MCF 10A (cell line): ENCODE measurements around the gene CDA. TPM values are rescaled to one million over a fixed set of nuclear protein-coding genes. Genes with fewer than 3 reads are reported as not detected.

Source experiments
- BruUV-seq: library from RNA; stranded (reverse); fragments of 400-500 nt; replicated peaks from 2 replicates; lab custom pipeline; 2021; lab: Mats Ljungman, UMichigan
- CTCF ChIA-PET: fragments of 300-600 bp; sonication (Branson Sonifier 250); formaldehyde crosslinking; extraction: SDS; loops from one replicate; lab custom pipeline; 2021; ENCODE audit warnings: antibody characterized with exemption, inconsistent platforms; lab: Yijun Ruan, JAX
- POLR2A ChIA-PET: fragments of 300-600, 350-650 bp; sonication (Branson Sonifier 250); formaldehyde crosslinking; extraction: SDS; loops from one replicate; lab custom pipeline; 2020; ENCODE audit warnings: antibody characterized with exemption, inconsistent platforms; lab: Yijun Ruan, JAX
- DNase-seq: peaks from one replicate; pipeline ENCODE4 v3.0.0-alpha.2; 2018; ENCODE audit not compliant: unreplicated experiment
- H3K27ac Mint-ChIP-seq: one replicate; pipeline ENCODE4 v1.8.0; 2022; ENCODE audit warnings: mild to moderate bottlenecking, low read depth, mixed read lengths; ENCODE audit not compliant: unreplicated experiment
- H3K27me3 Mint-ChIP-seq: one replicate; pipeline ENCODE4 v1.8.0; 2022; ENCODE audit warnings: mixed read lengths; ENCODE audit not compliant: insufficient read depth, unreplicated experiment
- H3K36me3 Mint-ChIP-seq: one replicate; pipeline ENCODE4 v1.8.0; 2022; ENCODE audit warnings: mild to moderate bottlenecking, moderate library complexity, mixed read lengths; ENCODE audit not compliant: insufficient read depth, unreplicated experiment
- H3K4me1 Mint-ChIP-seq: one replicate; pipeline ENCODE4 v1.8.0; 2022; ENCODE audit warnings: mixed read lengths; ENCODE audit not compliant: insufficient read depth, unreplicated experiment
- H3K4me3 Mint-ChIP-seq: one replicate; pipeline ENCODE4 v1.8.0; 2022; ENCODE audit warnings: mild to moderate bottlenecking, moderate library complexity, mixed read lengths; ENCODE audit not compliant: unreplicated experiment
- H3K9me3 Mint-ChIP-seq: one replicate; pipeline ENCODE4 v1.8.0; 2022; ENCODE audit warnings: mixed read lengths; ENCODE audit not compliant: unreplicated experiment
- CTCF ChIP-seq: fragments of 200-600 bp; IDR thresholded peaks from one replicate; pipeline ENCODE4 v1.8.0; 2022; ENCODE audit warnings: antibody characterized with exemption, mild to moderate bottlenecking; ENCODE audit not compliant: unreplicated experiment
- intact Hi-C: fragments of 100-400 bp; cut with micrococcal nuclease; formaldehyde crosslinking; loops from 2 replicates; pipeline ENCODE4 v1.14.1; 2022
- total RNA-seq: library from RNA; stranded (reverse); gene quantifications from 2 replicates; pipeline ENCODE4 v1.2.3, GENCODE V29; 2022

Gene CDA
- total RNA-seq, 1 experiment from 2014 or later, result not detected

GRCh38 chr1:20621012-20621411 is 32.1 kb downstream of the CDA start:
- no peak for DNase-seq
- intact Hi-C loops, result no loop called here
- TF ChIP-seq CTCF, result no peak
- CTCF ChIA-PET, result interaction anchor here (1.1 to 1.5 kb wide), 3 partner anchors 9 to 13 kb away, joined by 3 to 4 read pairs (median 3); no protein-coding TSS in a partner anchor
- H3K4me1 Mint-ChIP-seq, result no peaks in the 10 kb centered on the region
- no peak overlapping the region for H3K4me3 Mint-ChIP-seq
- no TSS peak for BruUV-seq
- no peaks in the 10 kb centered on the region for H3K27me3 Mint-ChIP-seq
- POLR2A ChIA-PET, result no interaction called here
- no peak overlapping the region for H3K27ac Mint-ChIP-seq
- no peaks in the 10 kb centered on the region for H3K36me3 Mint-ChIP-seq
- H3K9me3 Mint-ChIP-seq, result no peaks in the 10 kb centered on the region

GRCh38 chr1:20624709-20625108 is 35.8 kb downstream of the CDA start:
- POLR2A ChIA-PET, result interaction anchor here (1.6 kb wide), 1 partner anchor 10 kb away, joined by 6 read pairs; no protein-coding TSS in a partner anchor

GRCh38 chr1:20625176-20626097 is 36.5 kb downstream of the CDA start:
- Mint-ChIP-seq H3K4me1 (no peaks in the 10 kb centered on the region), H3K36me3 (no peaks in the 10 kb centered on the region), H3K27me3 (no peaks in the 10 kb centered on the region), H3K4me3 (no peak overlapping the region), H3K9me3 (no peaks in the 10 kb centered on the region), H3K27ac (no peak overlapping the region)
- intact Hi-C loops, result no loop called here
- no TSS peak for BruUV-seq
- ChIA-PET POLR2A (interaction anchor here (0.6 to 1.6 kb wide), 2 partner anchors 7 to 9 kb away, joined by 4 to 6 read pairs; no protein-coding TSS in a partner anchor), CTCF (interaction anchor here (0.6 to 1.5 kb wide), 6 partner anchors 9 to 705 kb away, joined by 3 to 4 read pairs (median 4); no protein-coding TSS in a partner anchor)
- DNase-seq, result no peak
- no peak for TF ChIP-seq CTCF

More at GRCh38 chr1:20624709-20625108, 35.8 kb downstream of the CDA start:
- Mint-ChIP-seq H3K4me3 (no peak overlapping the region), H3K27ac (no peak overlapping the region), H3K27me3 (no peaks in the 10 kb centered on the region), H3K36me3 (no peaks in the 10 kb centered on the region), H3K9me3 (no peaks in the 10 kb centered on the region), H3K4me1 (no peaks in the 10 kb centered on the region)
- BruUV-seq, result no TSS peak
- CTCF ChIA-PET, result interaction anchor here (1.1 kb wide), 1 partner anchor 9 kb away, joined by 4 read pairs; no protein-coding TSS in a partner anchor
- no peak for TF ChIP-seq CTCF
- intact Hi-C loops, result no loop called here
- no peak for DNase-seq

GRCh38 chr1:20626098-20626427 is 37.2 kb downstream of the CDA start:
- ChIA-PET CTCF (interaction anchor here (0.6 to 1.5 kb wide), 5 partner anchors 12 to 706 kb away, joined by 3 to 4 read pairs (median 3); no protein-coding TSS in a partner anchor), POLR2A (interaction anchor here (0.6 kb wide), 1 partner anchor 8 kb away, joined by 4 read pairs; no protein-coding TSS in a partner anchor)
- no peak overlapping the region for H3K27ac Mint-ChIP-seq
- no peak for TF ChIP-seq CTCF
- H3K4me1 Mint-ChIP-seq, result no peaks in the 10 kb centered on the region
- BruUV-seq, result no TSS peak
- DNase-seq, result no peak
- H3K36me3 Mint-ChIP-seq, result no peaks in the 10 kb centered on the region
- no peak overlapping the region for H3K4me3 Mint-ChIP-seq
- H3K9me3 Mint-ChIP-seq, result no peaks in the 10 kb centered on the region
- no peaks in the 10 kb centered on the region for H3K27me3 Mint-ChIP-seq
- intact Hi-C loops, result no loop called here
